Measurements from ENCODE around the gene WDR46.

GRCh38 chr6:33294086-33294823 is 5.2 kb upstream of the WDR46 start:
- TF ChIP-seq CTCF (IDR thresholded peaks at IDR 0.05) (no peak), ZFX (IDR thresholded peaks at IDR 0.05; ENCODE audit: borderline replicate concordance) (no peak)
